Measurements from ENCODE around the gene PUS1.

GRCh38 chr12:131927110-131928079 is 1.7 kb upstream of the PUS1 start:
- TF ChIP-seq POLR2A (conservative IDR thresholded peaks at IDR 0.05): no peak
- TF ChIP-seq CTCF (IDR thresholded peaks at IDR 0.05 in 2 of 3, conservative IDR thresholded peaks at IDR 0.05 in 1 of 3; ENCODE audit: insufficient read depth in 2 of 3, low read depth in 1 of 3, low read length in 3 of 3): no peak
- no peak for TF ChIP-seq KAT7 (CRISPR knock-in tag; IDR thresholded peaks at IDR 0.05; ENCODE audit: borderline replicate concordance)
- TF ChIP-seq PHB2 (IDR thresholded peaks at IDR 0.05; ENCODE audit: low read depth): no peak
